IPS DF 19.7 (cell line): Measurements from ENCODE around the gene CTNNA3.

Source experiments
- DNase-seq: peaks from one replicate; pipeline ENCODE4 v3.0.0-alpha.2; 2013; ENCODE audit warnings: low read depth, low spot score

The CTNNA3 gene

GRCh38 chr10:67666416-67667034 is 29.5 kb downstream of the CTNNA3 start:
- DNase-seq: no peak

DNA sequence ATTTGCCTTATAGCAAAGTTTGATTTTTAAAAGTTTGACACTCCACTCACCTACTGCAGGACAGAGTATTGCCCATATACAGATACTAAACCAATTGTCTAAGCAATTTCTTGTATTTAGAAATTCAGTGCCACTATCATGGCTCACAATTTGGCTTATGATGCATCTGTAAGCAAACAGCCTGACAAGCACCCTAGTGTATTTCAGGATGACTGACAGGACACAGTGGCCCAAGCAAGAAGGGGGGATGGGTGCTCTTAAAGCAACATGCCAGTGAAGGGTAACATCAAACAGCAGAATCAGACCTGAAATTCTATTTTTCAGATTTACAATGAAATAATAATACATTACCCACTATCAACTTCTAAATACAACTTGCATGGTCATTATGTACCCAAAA is 30.5 kb downstream of the CTNNA3 start:
- no peak for DNase-seq

- no peak for DNase-seq
These were observed 31.1 kb downstream of the CTNNA3 start for GRCh38 chr10:67664942-67665341.

DNA sequence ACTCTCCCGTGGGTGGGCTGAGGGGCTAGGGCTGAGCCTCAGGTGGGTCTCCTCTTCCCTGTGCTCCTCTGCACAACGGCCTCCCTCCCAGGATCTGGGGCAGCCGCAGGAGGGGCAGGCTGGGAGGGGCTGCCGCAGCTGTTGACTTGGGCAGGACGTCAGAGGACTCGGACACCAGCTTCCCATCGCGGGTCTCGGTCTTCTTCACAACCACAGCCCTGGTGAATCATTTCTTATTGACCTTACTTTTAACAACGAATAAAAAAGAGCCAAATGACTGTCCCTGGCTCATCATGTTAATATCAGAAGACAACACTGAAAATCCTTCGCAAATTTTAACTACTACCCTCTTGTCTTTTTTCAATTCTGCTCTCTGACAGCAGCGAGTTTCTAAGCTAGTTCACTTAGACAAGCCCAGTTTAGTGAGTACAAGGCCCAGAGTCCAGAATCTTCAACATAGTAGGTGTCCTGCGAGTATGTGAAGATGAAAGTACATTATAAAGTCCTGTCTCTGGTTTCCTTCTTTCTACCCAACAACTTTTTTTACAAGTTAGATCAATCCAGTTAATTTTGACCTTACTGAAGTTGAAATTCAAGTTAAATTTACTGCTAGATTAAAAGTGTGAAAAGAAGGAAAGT is 32.4 kb downstream of the CTNNA3 start:
- DNase-seq: no peak

DNA sequence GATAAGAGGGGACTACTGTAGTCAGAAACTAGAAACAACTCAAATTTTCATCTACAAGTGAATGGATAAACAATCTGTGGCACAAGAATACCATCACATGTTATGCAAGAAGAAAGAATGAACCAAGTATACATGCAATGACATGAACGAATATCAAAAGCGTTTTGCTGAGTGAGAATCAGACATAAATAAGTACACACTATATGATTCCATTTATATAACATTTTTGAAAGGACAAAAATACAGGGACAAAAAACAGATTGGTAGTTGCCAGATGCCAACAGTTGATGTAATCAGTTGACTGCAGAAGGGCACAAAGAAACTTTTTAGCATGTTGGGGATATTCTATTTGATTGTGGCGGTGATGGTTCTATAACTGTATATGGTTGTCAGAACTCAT is 33.6 kb downstream of the CTNNA3 start:
- no peak for DNase-seq

DNA sequence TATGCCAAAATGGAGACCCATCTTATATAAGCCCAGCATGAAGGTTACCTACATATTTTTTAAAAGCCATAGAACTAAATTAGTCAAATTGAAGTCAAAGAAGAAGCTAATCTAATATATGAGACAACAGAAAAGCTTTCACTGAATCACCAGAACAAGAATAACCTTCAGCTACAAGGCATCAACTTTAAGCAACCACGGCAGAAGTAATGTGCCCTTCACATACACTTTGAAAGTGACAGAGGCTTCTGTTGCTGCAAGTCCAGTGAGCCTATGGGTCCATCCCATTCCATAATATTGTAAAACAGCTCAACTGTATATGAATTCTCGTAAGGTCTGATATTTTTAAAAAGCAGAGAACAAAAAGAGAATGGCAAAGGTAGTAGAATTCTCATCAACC is 36.5 kb downstream of the CTNNA3 start:
- DNase-seq: no peak

GRCh38 chr10:67657775-67658174 is 38.2 kb downstream of the CTNNA3 start:
- DNase-seq: peak; percentile 20

DNA sequence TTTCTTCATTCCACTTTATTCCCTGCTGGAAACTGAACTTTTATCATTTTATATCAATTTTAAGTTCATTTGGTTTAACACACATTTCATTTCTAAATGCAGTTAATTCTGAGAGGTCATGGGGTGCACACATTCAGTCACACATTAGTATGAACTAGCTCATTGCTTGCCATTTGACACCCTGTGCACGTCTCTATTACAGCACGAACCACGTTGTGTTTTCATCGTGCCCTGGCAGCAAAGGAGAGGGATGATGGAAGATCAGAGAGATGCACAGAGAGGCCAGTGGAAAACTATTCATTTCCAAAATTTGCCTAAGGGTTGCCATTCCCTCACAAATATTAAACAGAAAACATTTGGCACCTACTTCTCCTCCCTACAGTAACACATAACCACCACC is 45.4 kb downstream of the CTNNA3 start:
- DNase-seq: no peak

DNA sequence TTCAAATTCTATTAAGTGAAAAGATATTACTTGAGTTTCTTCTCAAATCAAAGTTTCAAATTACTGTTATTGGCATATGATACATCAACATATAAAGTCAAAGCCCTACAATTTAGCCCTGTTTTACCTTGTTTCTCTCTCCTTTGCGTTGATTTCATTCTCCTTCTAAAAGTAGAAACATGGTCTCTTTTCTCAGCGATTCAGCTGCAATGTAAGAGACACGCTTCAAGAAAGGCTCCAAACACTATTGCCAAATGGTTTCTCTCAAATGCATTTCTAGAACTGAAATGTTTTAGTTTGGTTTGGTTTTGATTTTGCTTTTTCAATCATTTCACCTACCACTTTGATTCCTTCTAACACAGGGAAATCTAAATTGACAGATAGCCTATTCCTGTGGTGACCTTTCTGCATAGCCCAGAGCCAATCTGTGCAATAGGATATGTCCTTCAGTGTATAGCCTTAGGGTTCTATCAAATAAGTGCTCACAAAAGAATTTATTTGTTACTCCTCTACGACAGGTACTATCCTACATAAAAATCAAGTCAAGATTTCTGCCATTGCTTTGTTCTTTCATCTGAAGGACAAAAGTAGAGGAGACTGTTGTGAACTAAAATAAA is 47.3 kb downstream of the CTNNA3 start:
- DNase-seq: no peak

DNA sequence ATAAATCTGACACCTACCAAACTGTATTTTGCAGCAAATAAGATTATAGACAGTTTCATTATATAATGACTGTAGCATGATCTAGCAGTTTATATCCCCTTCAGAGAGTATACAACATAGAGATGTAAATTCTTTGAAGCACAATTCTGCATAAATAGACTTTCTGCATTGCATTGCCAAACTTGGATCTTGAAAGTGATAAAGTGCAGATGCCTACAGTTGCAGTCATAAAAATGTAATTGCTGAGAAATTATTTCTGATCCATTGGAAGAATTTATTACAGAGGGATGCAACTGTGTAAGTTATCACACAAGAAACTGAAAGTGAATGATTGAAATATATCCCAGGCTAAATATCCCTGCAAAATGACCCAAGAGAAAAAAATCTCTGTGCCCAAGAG is 65.1 kb downstream of the CTNNA3 start:
- no peak for DNase-seq

- DNase-seq: no peak
These were observed 66.5 kb downstream of the CTNNA3 start for GRCh38 chr10:67629461-67629971.

DNA sequence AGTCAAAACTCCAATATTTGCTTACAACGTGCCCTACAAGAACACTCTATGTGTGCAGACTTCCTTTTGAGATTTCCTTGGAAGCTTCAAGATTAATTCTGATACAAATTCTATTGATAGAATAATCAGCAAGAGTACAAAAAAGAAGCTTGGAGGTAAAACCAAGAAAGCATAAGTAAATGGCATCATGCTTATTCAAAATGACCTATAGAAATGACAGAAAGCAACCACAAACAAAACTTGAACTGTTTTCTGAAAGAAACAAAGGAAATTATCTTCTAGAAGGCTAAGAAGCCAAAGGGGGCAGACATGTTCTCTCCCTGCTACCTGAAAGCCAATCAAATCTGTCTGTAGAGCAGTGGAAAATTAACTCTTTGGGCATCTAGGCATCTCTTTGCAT is 73.0 kb downstream of the CTNNA3 start:
- DNase-seq: no peak

DNA sequence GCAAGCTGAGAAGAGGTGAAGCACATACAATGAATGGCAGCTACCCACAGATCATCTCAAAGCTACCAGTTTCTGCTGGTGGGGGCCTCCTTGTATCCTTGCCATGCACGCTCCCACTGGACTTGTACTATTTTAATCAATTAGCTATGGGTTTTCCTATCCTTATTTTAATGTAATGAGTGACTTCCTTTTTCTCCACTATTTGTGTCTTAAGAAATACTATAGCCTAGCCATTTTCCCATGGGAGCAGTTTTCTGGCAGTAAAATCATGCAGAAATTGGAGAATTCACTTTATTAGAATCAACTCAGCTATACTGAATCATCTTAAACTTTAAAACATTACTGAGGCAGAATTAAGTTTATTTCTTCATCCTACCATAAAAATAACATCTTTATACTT is 73.5 kb downstream of the CTNNA3 start:
- DNase-seq: no peak

- DNase-seq: no peak
These were observed 74.2 kb downstream of the CTNNA3 start for GRCh38 chr10:67621834-67622233.

DNA sequence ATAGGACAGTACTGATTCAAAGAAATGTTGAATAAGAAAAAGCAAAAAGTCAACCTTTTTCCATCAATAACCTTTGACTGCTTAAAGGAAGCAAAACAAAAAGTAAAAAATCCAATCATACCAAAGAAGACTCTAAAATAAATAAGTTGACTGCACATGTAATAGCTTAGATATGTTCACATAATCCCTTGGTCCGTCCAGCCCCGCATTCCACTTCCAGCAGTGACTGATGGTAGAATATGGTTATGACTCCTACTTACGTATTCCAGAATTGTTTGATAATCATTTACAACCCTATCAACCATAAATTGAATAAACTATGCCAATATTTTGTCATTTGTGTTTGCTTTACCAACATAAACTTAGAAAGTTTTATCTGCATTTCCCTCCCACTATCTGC is 77.9 kb downstream of the CTNNA3 start:
- DNase-seq: no peak

- DNase-seq: no peak
These were observed 83.1 kb downstream of the CTNNA3 start for GRCh38 chr10:67612577-67613537.

- no peak for DNase-seq
These were observed 83.8 kb downstream of the CTNNA3 start for GRCh38 chr10:67612176-67612575.

- no peak for DNase-seq
These were observed 85.8 kb downstream of the CTNNA3 start for GRCh38 chr10:67609996-67610793.

GRCh38 chr10:67608001-67608400 is 88.0 kb downstream of the CTNNA3 start:
- DNase-seq: no peak

DNA sequence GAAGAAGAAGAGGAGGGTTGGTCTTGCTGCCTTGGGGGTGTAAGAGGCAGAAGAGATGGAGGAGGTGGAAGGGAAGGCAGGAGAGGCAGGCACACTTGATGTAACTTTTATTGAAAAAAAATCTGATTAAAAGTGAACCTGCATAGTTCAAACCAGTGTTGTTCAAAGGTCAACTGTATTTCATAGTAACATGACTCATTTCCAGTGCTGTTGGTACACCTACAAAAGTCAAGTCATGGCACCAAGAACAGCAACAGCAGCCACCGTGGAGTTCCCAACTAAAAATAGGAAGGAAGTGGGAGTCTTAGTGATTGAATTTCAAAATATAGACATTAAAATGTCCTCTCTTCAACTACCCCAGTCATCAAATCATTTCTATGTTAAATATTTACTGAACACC is 88.5 kb downstream of the CTNNA3 start:
- DNase-seq: no peak

GRCh38 chr10:67606572-67606971 is 89.4 kb downstream of the CTNNA3 start:
- no peak for DNase-seq
